ENCODE results near the gene FADS3. TPM values are rescaled to one million over a fixed set of nuclear protein-coding genes. Genes with fewer than 3 reads are reported as not detected.

Gene FADS3
- total and polyA plus RNA-seq, 2 experiments from 2014 or later: 44.4 to 73.5 TPM

- no peaks in the 10 kb centered on the region for H3K27me3 ChIP-seq (ENCODE audit: insufficient read depth)
- no peak overlapping the region for H3K27ac Mint-ChIP-seq
- H2AFZ ChIP-seq: no peak overlapping the region
- H3K4me1 Mint-ChIP-seq: peaks cover 24% of the 10 kb centered on the region
- no peak overlapping the region for H3K4me2 ChIP-seq
- no peak for DNase-seq (ENCODE audit: low spot score)
- no peaks in the 10 kb centered on the region; the same call in 2 of the 3 replicates for H3K9me3 Mint-ChIP-seq
- peaks cover 17% of the 10 kb centered on the region; the same call in 1 of the 2 replicates for H3F3A ChIP-seq (replicated peaks; ENCODE audit: low read depth)
- H3K27ac ChIP-seq (ENCODE audit: low read depth): no peak overlapping the region
- no peaks in the 10 kb centered on the region for H3K9me2 ChIP-seq (ENCODE audit: insufficient read depth)
- peaks cover 19% of the 10 kb centered on the region for H3K27me3 Mint-ChIP-seq (ENCODE audit: insufficient read depth, low read depth, poor library complexity)
- H3K79me2 ChIP-seq (replicated peaks; ENCODE audit: insufficient read depth): no peaks in the 10 kb centered on the region
- peaks cover 11% of the 10 kb centered on the region for H3K4me1 ChIP-seq (ENCODE audit: insufficient read depth)
- no peak for TF ChIP-seq ZNF114 (CRISPR knock-in tag; IDR thresholded peaks at IDR 0.05)
- no peak for TF ChIP-seq POLR2AphosphoS5 (IDR thresholded peaks at IDR 0.05; ENCODE audit: low read depth)
- TF ChIP-seq, protein P1, sequence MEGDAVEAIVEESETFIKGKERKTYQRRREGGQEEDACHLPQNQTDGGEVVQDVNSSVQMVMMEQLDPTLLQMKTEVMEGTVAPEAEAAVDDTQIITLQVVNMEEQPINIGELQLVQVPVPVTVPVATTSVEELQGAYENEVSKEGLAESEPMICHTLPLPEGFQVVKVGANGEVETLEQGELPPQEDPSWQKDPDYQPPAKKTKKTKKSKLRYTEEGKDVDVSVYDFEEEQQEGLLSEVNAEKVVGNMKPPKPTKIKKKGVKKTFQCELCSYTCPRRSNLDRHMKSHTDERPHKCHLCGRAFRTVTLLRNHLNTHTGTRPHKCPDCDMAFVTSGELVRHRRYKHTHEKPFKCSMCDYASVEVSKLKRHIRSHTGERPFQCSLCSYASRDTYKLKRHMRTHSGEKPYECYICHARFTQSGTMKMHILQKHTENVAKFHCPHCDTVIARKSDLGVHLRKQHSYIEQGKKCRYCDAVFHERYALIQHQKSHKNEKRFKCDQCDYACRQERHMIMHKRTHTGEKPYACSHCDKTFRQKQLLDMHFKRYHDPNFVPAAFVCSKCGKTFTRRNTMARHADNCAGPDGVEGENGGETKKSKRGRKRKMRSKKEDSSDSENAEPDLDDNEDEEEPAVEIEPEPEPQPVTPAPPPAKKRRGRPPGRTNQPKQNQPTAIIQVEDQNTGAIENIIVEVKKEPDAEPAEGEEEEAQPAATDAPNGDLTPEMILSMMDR (conservative IDR thresholded peaks at IDR 0.05; ENCODE audit: low read depth in 2 of 2): no peak
- no peak for TF ChIP-seq NANOG (IDR thresholded peaks at IDR 0.05; ENCODE audit: borderline replicate concordance)
- no peak for TF ChIP-seq EZH2 (IDR thresholded peaks at IDR 0.05; ENCODE audit: low read depth, unreplicated experiment)
- no peak for TF ChIP-seq STAT1 (IDR thresholded peaks at IDR 0.05; ENCODE audit: unreplicated experiment)
- TF ChIP-seq, protein P2, sequence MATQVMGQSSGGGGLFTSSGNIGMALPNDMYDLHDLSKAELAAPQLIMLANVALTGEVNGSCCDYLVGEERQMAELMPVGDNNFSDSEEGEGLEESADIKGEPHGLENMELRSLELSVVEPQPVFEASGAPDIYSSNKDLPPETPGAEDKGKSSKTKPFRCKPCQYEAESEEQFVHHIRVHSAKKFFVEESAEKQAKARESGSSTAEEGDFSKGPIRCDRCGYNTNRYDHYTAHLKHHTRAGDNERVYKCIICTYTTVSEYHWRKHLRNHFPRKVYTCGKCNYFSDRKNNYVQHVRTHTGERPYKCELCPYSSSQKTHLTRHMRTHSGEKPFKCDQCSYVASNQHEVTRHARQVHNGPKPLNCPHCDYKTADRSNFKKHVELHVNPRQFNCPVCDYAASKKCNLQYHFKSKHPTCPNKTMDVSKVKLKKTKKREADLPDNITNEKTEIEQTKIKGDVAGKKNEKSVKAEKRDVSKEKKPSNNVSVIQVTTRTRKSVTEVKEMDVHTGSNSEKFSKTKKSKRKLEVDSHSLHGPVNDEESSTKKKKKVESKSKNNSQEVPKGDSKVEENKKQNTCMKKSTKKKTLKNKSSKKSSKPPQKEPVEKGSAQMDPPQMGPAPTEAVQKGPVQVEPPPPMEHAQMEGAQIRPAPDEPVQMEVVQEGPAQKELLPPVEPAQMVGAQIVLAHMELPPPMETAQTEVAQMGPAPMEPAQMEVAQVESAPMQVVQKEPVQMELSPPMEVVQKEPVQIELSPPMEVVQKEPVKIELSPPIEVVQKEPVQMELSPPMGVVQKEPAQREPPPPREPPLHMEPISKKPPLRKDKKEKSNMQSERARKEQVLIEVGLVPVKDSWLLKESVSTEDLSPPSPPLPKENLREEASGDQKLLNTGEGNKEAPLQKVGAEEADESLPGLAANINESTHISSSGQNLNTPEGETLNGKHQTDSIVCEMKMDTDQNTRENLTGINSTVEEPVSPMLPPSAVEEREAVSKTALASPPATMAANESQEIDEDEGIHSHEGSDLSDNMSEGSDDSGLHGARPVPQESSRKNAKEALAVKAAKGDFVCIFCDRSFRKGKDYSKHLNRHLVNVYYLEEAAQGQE (IDR thresholded peaks at IDR 0.05; ENCODE audit: unreplicated experiment): no peak
- H3K4me3 Mint-ChIP-seq: no peak overlapping the region
- ATAC-seq: no peak
- H4K20me1 ChIP-seq (replicated peaks; ENCODE audit: insufficient read depth): no peaks in the 10 kb centered on the region
- peaks cover 17% of the 10 kb centered on the region for H3K36me3 Mint-ChIP-seq (ENCODE audit: low read depth)
- H3K36me3 ChIP-seq (ENCODE audit: insufficient read depth): peaks cover 8% of the 10 kb centered on the region; the same call in 1 of the 2 replicates
- H3K4me3 ChIP-seq: no peak overlapping the region
These were observed 22.0 kb downstream of the FADS3 start for GRCh38 chr11:61869429-61869707.

DNA sequence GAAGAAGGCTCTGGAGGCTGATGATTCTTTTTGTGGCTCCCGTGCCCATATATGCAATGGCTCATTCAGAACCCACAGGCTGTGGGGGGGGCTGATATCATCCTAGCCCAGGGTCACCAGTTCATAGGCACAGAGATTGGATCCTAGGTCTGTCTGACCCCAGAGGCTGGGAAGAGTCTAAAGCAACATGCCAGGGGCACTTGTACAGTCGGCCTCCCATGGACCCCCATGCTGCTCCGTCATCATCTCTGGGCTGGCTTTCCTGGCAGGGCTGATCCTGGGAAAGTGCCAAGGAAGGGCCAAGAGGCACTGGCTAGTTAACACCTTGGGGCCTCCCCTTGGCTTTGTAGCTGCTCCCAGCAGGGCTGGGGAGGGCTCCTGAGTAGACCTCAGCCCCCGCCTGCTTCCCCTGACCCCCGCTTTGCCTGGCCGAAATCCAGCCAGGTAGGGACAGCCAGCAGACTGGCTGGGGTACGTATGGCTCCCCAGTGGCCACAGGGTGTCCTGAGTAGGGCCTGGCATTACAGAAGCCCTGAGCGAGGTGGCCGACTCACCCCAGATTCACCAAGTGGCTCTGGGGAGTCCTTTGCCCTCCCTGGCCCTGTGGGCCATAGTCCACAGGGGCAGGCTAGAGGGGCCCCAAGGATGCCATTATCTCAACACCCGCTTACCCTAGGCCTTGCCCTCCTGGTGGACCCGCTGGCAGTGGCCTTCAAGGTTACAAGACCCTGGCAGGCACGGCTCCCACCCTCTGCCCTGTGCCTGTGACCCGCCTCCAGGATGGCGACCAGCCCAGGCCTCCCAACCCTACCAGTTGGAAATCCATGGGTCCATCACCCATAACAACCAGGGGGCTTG is 22.5 kb downstream of the FADS3 start:
- no peak overlapping the region for H3K4me3 ChIP-seq
- H3K9me3 Mint-ChIP-seq: no peaks in the 10 kb centered on the region; the same call in 2 of the 3 replicates
- H3K27ac Mint-ChIP-seq: no peak overlapping the region
- DNase-seq (ENCODE audit: low spot score) (no peak), ATAC-seq (no peak; the same call in 2 of the 3 replicates)
- peaks cover 19% of the 10 kb centered on the region for H3K27me3 Mint-ChIP-seq (ENCODE audit: insufficient read depth, low read depth, poor library complexity)
- no peak overlapping the region for H3K27ac ChIP-seq (ENCODE audit: low read depth)
- no peak overlapping the region for H3K4me3 Mint-ChIP-seq
- H3K9me2 ChIP-seq (ENCODE audit: insufficient read depth): no peaks in the 10 kb centered on the region
- H3K36me3 ChIP-seq (ENCODE audit: insufficient read depth): peaks cover 9% of the 10 kb centered on the region; the same call in 1 of the 2 replicates
- H3K36me3 Mint-ChIP-seq (ENCODE audit: low read depth): peaks cover 20% of the 10 kb centered on the region
- H3K4me2 ChIP-seq: no peak overlapping the region
- H3K79me2 ChIP-seq (replicated peaks; ENCODE audit: insufficient read depth): no peaks in the 10 kb centered on the region
- no peaks in the 10 kb centered on the region for H3K27me3 ChIP-seq (ENCODE audit: insufficient read depth)
- no peaks in the 10 kb centered on the region for H4K20me1 ChIP-seq (replicated peaks; ENCODE audit: insufficient read depth)
- H2AFZ ChIP-seq: no peak overlapping the region
- peaks cover 11% of the 10 kb centered on the region for H3K4me1 ChIP-seq (ENCODE audit: insufficient read depth)
- peaks cover 22% of the 10 kb centered on the region for H3K4me1 Mint-ChIP-seq
- peaks cover 17% of the 10 kb centered on the region; the same call in 1 of the 2 replicates for H3F3A ChIP-seq (replicated peaks; ENCODE audit: low read depth)
- no peak for TF ChIP-seq ZNF331 (CRISPR knock-in tag; IDR thresholded peaks at IDR 0.05; ENCODE audit: low read depth)
- TF ChIP-seq JUNB (IDR thresholded peaks at IDR 0.05; ENCODE audit: unreplicated experiment): no peak
- no peak for TF ChIP-seq NANOG (IDR thresholded peaks at IDR 0.05; ENCODE audit: borderline replicate concordance)
- 0 out of 2 replicates have a peak, but pooled peaks have one; percentile 31 for TF ChIP-seq POLR2AphosphoS5 (IDR thresholded peaks at IDR 0.05; ENCODE audit: low read depth)
